C4-2B (cell line): ENCODE results near the gene PTPRN2.

ENCODE experiments used
- H3K27ac ChIP-seq: fragments of 450-650 bp; 2 replicates; pipeline ENCODE4 v1.5.1; 2017
- ZFX ChIP-seq: fragments of 450-650 bp; IDR thresholded peaks from 2 replicates; pipeline ENCODE4 v1.6.1; 2017
- TF ChIP-seq, protein P1 (sequence below): fragments of 450-650 bp; conservative IDR thresholded peaks from 2 replicates; pipeline ENCODE4 v1.5.1; 2017; ENCODE audit warnings: mild to moderate bottlenecking

Gene PTPRN2

DNA sequence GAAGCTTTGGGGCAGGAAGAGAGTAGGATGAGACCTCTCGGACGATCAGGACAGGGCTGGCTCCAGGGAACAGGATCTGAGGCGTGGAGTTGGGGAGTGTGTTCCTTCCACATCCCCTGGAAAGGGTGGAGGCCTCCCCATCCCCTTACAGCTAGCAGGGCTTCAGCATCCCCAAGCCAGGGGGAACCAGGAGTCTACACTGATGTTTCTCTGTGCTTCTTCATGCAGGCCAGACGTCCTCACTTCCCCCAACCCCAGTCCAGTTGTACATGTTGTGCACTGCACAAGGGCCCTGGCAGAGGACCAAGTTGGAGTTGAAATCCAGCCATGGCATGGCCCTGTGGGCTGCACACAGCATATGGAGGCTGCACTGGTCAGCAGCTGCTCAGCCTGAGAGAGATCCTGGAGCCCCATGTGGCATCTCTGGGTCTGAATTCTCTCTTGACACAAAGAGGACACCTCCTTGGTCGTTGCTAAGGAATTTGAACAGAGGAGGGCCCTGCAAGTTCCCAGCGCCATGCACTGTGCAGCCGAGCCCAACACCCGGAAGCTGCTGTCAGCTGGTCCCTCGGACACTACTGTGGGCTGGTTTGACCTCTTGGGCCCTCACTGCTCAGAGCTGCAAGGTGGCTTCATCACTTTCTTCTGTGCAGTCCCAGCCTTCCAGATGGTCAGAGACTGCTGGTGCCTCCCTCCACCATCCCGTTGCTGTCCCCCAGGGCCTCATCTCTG lies 1069.7 kb downstream of the PTPRN2 start:
- H3K27ac ChIP-seq = no peak overlapping the region
- TF ChIP-seq, protein P1, sequence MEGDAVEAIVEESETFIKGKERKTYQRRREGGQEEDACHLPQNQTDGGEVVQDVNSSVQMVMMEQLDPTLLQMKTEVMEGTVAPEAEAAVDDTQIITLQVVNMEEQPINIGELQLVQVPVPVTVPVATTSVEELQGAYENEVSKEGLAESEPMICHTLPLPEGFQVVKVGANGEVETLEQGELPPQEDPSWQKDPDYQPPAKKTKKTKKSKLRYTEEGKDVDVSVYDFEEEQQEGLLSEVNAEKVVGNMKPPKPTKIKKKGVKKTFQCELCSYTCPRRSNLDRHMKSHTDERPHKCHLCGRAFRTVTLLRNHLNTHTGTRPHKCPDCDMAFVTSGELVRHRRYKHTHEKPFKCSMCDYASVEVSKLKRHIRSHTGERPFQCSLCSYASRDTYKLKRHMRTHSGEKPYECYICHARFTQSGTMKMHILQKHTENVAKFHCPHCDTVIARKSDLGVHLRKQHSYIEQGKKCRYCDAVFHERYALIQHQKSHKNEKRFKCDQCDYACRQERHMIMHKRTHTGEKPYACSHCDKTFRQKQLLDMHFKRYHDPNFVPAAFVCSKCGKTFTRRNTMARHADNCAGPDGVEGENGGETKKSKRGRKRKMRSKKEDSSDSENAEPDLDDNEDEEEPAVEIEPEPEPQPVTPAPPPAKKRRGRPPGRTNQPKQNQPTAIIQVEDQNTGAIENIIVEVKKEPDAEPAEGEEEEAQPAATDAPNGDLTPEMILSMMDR = no peak
- no peak for TF ChIP-seq ZFX

DNA sequence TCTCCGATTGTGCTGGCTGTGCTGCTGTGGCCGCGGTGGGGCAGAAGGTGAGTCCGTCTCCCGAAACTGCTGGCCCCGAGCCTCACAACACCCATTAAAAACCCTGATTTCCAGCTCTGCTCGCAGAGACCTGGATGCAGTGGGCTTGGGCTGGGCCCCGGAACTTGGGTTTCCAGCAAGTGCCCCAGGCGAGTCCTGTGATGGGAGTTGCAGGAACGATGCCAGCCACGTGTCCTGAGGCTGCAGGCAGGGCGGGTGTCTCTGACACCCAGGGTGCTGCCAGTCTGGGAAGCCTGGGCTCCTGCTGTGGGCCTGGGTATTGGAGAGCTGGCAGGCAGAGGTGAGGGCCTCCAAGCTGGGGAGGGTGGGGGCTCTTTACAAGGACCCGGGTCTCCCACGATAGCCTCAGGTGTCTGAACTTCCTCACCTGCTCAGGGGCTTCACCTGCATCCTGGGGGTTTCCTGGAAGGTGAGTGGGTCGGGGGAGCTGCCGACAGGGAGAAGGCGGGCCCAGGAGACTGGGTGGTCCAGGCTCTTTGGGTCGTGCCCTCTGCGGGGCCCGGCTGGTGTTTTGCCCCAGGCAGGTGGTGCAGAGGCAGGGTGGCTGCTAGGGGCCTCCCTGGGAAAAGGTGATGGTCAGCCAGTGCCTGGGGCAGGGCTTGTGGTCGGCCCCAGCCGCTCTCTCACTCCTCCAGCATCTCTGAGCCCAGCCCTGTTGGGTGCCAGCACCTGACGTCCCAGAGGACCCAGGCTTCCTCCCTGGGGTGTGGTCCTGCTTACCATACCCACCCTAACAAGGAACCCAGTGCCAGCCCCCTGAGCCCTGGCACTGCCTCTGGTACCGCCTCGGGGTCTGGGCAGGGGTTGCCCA lies 1070.5 kb downstream of the PTPRN2 start:
- no peak for TF ChIP-seq ZFX
- TF ChIP-seq, protein P1 = no peak
- no peak overlapping the region for H3K27ac ChIP-seq

DNA sequence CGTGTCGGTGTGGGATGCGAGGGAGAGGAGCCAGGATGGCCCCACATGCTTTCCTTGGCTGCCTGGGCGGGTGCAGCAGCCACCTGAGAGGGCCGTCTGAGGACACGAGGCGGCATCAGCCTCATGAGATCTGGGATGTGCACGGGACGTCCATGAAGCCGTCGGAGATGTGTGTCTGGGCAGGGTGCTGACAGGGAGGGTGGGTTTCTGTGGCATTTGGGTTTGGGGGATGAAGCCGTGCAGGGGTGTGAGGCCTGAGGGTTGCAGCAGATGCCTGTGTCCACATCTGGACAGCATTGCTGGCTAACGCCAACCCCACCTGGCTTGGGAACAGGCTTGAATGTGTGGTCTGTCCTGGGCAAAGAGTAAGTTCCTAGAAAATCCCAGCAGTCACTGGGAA lies 1071.3 kb downstream of the PTPRN2 start:
- no peak for TF ChIP-seq ZFX
- TF ChIP-seq, protein P1 = no peak
- H3K27ac ChIP-seq = no peak overlapping the region

DNA sequence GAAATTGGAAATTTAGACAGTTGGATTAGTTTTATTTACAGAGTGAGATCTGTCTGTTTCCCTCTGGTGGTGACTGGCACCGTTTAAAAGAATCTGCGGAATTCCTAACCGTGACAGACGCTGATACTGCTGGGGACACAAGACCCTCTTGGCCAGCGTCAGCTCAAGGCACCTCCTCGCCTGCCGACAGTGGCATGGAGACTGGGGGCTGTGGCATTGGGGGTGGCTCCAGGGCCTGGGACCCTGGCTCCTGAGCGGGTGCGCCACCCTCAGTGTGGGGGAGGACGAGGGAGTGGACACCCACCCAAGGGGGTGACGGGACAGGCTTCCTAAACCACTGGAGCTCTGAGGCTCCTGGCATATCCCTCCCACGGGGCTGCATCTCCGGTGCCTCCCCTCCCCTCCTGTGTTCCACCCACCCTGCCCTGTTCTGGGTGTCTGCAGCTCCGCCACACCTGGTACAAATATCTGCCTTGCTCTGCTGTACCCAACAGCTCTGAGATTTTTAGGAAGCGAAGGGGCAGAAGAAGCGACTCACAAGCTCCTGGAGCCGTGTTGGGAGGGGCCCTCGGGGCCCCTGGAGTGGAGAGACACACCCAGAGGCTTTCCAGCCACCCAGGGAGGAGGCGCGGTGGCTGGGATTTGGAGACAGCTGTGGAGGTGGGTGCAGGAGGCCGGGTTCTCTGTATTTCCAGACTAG lies 1072.1 kb downstream of the PTPRN2 start:
- TF ChIP-seq, protein P1 = no peak
- no peak for TF ChIP-seq ZFX

DNA sequence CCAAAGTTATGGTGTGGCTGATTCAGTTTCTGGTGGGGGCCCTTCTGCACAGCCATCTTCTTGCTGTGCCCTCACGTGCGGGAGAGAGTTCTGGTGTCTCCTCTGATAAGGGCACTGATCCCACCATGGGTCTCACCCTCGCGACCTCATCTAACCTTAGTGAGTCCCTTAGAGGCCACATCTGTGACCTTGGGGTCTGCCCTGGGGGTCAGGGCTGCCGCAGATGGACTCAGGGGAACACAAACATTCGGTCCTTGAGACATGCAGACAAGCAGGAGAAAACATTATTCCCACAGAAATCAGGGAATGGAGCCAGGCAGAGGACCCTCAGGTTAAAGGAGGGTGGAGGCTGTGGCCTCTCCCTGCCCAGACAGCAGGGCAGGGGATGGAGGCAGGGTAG lies 1072.9 kb downstream of the PTPRN2 start:
- H3K27ac ChIP-seq = no peak overlapping the region
- TF ChIP-seq, protein P1 = no peak
- no peak for TF ChIP-seq ZFX

More for the DNA sequence above, 1072.1 kb downstream of the PTPRN2 start:
- H3K27ac ChIP-seq = no peak overlapping the region

DNA sequence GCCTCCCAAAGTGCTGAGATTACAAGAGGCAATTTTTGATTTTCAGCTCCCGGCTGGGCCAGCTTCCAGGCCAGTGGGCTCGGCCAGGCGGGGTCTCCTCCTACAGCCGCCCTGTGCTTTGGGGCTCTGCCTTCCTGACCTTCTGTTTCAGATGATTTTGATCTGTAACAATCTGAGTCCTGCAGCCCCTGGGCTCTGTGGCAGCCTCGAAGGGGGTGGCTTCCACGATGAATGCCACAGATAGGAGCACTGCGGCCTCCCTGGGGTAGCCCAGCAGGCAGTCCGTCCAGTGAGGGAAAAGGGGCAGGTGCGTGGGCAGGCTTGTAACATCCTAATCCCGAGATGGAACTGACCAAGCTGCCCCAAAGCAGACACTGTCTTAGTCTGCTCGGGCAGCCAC lies 1073.3 kb downstream of the PTPRN2 start:
- TF ChIP-seq, protein P1 = no peak
- no peak for TF ChIP-seq ZFX

DNA sequence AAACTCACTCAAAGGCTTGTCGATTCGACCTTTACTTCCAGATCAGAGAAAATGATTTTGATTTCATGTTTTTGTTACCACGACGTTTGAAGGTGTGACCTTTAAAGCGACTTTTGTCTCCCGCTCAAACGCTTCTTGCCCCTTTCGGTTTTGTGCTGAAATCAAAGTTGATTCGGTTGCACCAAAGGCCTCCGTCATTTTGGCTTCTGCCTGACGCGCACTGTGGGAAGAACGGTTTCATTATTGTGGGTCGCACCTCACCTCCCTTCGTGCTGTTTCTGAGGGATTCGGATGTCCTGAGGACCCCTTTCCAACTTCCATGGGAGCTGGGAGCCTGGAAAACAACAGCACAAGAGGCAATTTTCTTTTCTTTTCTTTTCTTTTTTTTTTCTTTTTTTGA lies 1073.9 kb downstream of the PTPRN2 start:
- H3K27ac ChIP-seq = no peak overlapping the region
- no peak for TF ChIP-seq ZFX
- TF ChIP-seq, protein P1 = no peak

More for the DNA sequence above, 1073.3 kb downstream of the PTPRN2 start:
- no peak overlapping the region for H3K27ac ChIP-seq
